GM12878 (cell line): ENCODE measurements around the gene WDSUB1. TPM values are rescaled to one million over a fixed set of nuclear protein-coding genes. Genes with fewer than 3 reads are reported as not detected.
A peak's percentile ranks its signal among the peaks of the same experiment; 100 is the strongest.

Experiments used
- CBX3 ChIP-seq: fragments of 200-600 bp; sonication (generic); IDR thresholded peaks from 2 replicates; pipeline ENCODE4 v1.6.1; 2016; ENCODE audit warnings: low read depth, borderline replicate concordance
- CHD4 ChIP-seq: fragments of 200-600 bp; sonication (generic); IDR thresholded peaks from 2 replicates; pipeline ENCODE4 v1.6.1; 2016; ENCODE audit warnings: mild to moderate bottlenecking
- ESRRA ChIP-seq: IDR thresholded peaks from 2 replicates; pipeline ENCODE4 v1.6.1; 2012; ENCODE audit warnings: mild to moderate bottlenecking, low read length, improper control_type of control experiment
- HDAC2 ChIP-seq: fragments of 200-600 bp; sonication (generic); IDR thresholded peaks from 2 replicates; pipeline ENCODE4 v1.6.1; 2017
- HDAC6 ChIP-seq: fragments of 200-600 bp; sonication (generic); IDR thresholded peaks from one replicate; pipeline ENCODE4 v1.8.0; 2017; ENCODE audit warnings: antibody characterized with exemption; ENCODE audit not compliant: unreplicated experiment
- PML ChIP-seq: IDR thresholded peaks from 2 replicates; pipeline ENCODE4 v1.6.1; 2012; ENCODE audit warnings: low read length, inconsistent platforms
- REST ChIP-seq: IDR thresholded peaks from 2 replicates; pipeline ENCODE4 v1.6.1; 2012; ENCODE audit warnings: mild to moderate bottlenecking, low read depth, low read length
- RUNX3 ChIP-seq: IDR thresholded peaks from 2 replicates; pipeline ENCODE4 v1.6.1; 2012; ENCODE audit warnings: low read length, inconsistent platforms
- SPI1 ChIP-seq: IDR thresholded peaks from 2 replicates; pipeline ENCODE4 v1.6.1; 2011; ENCODE audit warnings: low read depth, mild to moderate bottlenecking, low read length, moderate library complexity, borderline replicate concordance; ENCODE audit not compliant: insufficient read depth
- STAT3 ChIP-seq: IDR thresholded peaks from 2 replicates; pipeline ENCODE4 v1.6.1; 2011; ENCODE audit warnings: low read depth, low read length, improper control_type of control experiment
- SUPT20H ChIP-seq: IDR thresholded peaks from 2 replicates; pipeline ENCODE4 v1.6.1; 2011; ENCODE audit warnings: low read depth, mild to moderate bottlenecking, low read length, moderate library complexity, borderline replicate concordance; ENCODE audit not compliant: control insufficient read depth
- TCF3 ChIP-seq: IDR thresholded peaks from 2 replicates; pipeline ENCODE4 v1.6.1; 2012; ENCODE audit warnings: low read depth, mild to moderate bottlenecking, low read length, borderline replicate concordance; ENCODE audit not compliant: insufficient read depth
- ZBTB11 ChIP-seq: fragments of 450-650 bp; formaldehyde crosslinking; IDR thresholded peaks from 2 replicates; pipeline ENCODE4 v1.5.0; 2022; ENCODE audit warnings: mild to moderate bottlenecking, missing genetic modification characterization
- ZBTB33 ChIP-seq: fragments of 450-650 bp; IDR thresholded peaks from 2 replicates; pipeline ENCODE4 v1.6.1; 2017; ENCODE audit warnings: mild to moderate bottlenecking
- ZNF207 ChIP-seq: fragments of 450-650 bp; IDR thresholded peaks from 2 replicates; pipeline ENCODE4 v1.6.1; 2014; ENCODE audit warnings: antibody characterized with exemption, mild to moderate bottlenecking, borderline replicate concordance
- ZNF274 ChIP-seq: IDR thresholded peaks from one replicate; pipeline ENCODE4 v1.8.0; 2011; ENCODE audit not compliant: insufficient read length, insufficient read depth
- ZNF622 ChIP-seq: fragments of 450-650 bp; IDR thresholded peaks from 2 replicates; pipeline ENCODE4 v1.6.1; 2017; ENCODE audit warnings: mild to moderate bottlenecking, inconsistent platforms
- ZSCAN29 ChIP-seq: fragments of 450-650 bp; IDR thresholded peaks from 2 replicates; pipeline ENCODE4 v1.6.1; 2017; ENCODE audit warnings: mild to moderate bottlenecking, moderate library complexity
- polyA plus RNA-seq, 11 experiments: library from polyadenylated mRNA; depleted of rRNA in 4 of 11; unstranded in 6 of 11; stranded (reverse) in 5 of 11; fragments of >200 nt; fragmentation: Nextera tagmentation in 4 of 11; fragmentation: Illumina TruSeq in 1 of 11; extraction: Ambion mirVana in 4 of 11; extraction: Trizol in 1 of 11; gene quantifications; 1 replicate in 1 of 11; 2 replicates in 10 of 11; pipeline versions ENCODE4 v1.2.1 to v1.2.3, GENCODE V29; 2011 to 2016; ENCODE audit warnings: inconsistent platforms in 2 of 11, missing spikeins in 2 of 11, low read depth in 1 of 11
- total RNA-seq, 4 experiments: library from RNA; depleted of rRNA in 3 of 4; stranded (reverse); fragments of >200 nt in 3 of 4; fragmentation: Illumina TruSeq in 1 of 4; extraction: Trizol in 1 of 4; gene quantifications; 2 replicates each; pipeline versions ENCODE4 v1.2.1 to v1.2.3, GENCODE V29; 2013 to 2021

Gene WDSUB1
- total and polyA plus RNA-seq, 10 of the 15 experiments (the other 5 are each of a cell fraction or from before 2014, with no cell fraction given), result 4.4 to 12.7 (median 7.6) TPM

- TF ChIP-seq RUNX3, result peak; percentile 46; the same call in 1 of the 2 replicates
- TF ChIP-seq SPI1, result peak; percentile 62; the same call in 1 of the 2 replicates
- TF ChIP-seq HDAC6, result no peak
- TF ChIP-seq ZBTB33, result no peak
- no peak for TF ChIP-seq ZBTB11 (CRISPR knock-in tag)
- peak; percentile 79; the same call in 1 of the 2 replicates for TF ChIP-seq PML
- TF ChIP-seq ESRRA, result no peak
- no peak for TF ChIP-seq SUPT20H
- TF ChIP-seq CHD4, result no peak
- TF ChIP-seq REST, result no peak
- no peak for TF ChIP-seq STAT3
- no peak for TF ChIP-seq CBX3
- TF ChIP-seq HDAC2, result no peak
- no peak for TF ChIP-seq ZNF622
- no peak for TF ChIP-seq ZNF274
- no peak for TF ChIP-seq TCF3
- no peak for TF ChIP-seq ZNF207
- no peak for TF ChIP-seq ZSCAN29
These were observed 372 bp upstream of the WDSUB1 start (continued) for GRCh38 chr2:159286709-159287441.
